Gastroesophageal sphincter (tissue), 3 donors: ENCODE measurements around the gene C14orf119.

Experiments
- EP300 ChIP-seq: sonication (generic); formaldehyde crosslinking; IDR thresholded peaks from one replicate; pipeline ENCODE4 v1.6.1; 2017; ENCODE audit warnings: antibody characterized with exemption, mild to moderate bottlenecking
- POLR2AphosphoS5 ChIP-seq: sonication (generic); formaldehyde crosslinking; IDR thresholded peaks from one replicate; pipeline ENCODE4 v1.6.1; 2017; ENCODE audit warnings: antibody characterized with exemption
- TF ChIP-seq, protein P1 (sequence below), 4 experiments: fragments of 200-600 bp in 2 of 4; fragments of 450-650 bp in 2 of 4; sonication (generic) in 1 of 4; IDR thresholded peaks; one replicate each; pipeline ENCODE4 v1.5.1; 2017 to 2019; ENCODE audit warnings: antibody characterized with exemption in 4 of 4, mild to moderate bottlenecking in 2 of 4, moderate library complexity in 2 of 4

- TF ChIP-seq, protein P1, sequence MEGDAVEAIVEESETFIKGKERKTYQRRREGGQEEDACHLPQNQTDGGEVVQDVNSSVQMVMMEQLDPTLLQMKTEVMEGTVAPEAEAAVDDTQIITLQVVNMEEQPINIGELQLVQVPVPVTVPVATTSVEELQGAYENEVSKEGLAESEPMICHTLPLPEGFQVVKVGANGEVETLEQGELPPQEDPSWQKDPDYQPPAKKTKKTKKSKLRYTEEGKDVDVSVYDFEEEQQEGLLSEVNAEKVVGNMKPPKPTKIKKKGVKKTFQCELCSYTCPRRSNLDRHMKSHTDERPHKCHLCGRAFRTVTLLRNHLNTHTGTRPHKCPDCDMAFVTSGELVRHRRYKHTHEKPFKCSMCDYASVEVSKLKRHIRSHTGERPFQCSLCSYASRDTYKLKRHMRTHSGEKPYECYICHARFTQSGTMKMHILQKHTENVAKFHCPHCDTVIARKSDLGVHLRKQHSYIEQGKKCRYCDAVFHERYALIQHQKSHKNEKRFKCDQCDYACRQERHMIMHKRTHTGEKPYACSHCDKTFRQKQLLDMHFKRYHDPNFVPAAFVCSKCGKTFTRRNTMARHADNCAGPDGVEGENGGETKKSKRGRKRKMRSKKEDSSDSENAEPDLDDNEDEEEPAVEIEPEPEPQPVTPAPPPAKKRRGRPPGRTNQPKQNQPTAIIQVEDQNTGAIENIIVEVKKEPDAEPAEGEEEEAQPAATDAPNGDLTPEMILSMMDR (IDR thresholded peaks at IDR 0.05), result no peak
- TF ChIP-seq POLR2AphosphoS5 (no peak), EP300 (no peak)
These were observed 47.3 kb upstream of the C14orf119 start for GRCh38 chr14:23047751-23048693.
